ENCODE data around the gene COL15A1.

Gene COL15A1

GRCh38 chr9:98944057-98944733 lies 488 bp downstream of the COL15A1 start:
- no peak overlapping the region for H3K4me3 ChIP-seq (ENCODE audit: low read length, poor library complexity, severe bottlenecking)

GRCh38 chr9:98944734-98945074 lies 997 bp downstream of the COL15A1 start:
- Histone ChIP-seq H3K9me3 (ENCODE audit: insufficient read depth, low read depth, low read length) (no peaks in the 10 kb centered on the region), H3K27me3 (ENCODE audit: insufficient read depth, low read length, poor library complexity, severe bottlenecking) (no peaks in the 10 kb centered on the region), H3K4me1 (ENCODE audit: insufficient read depth, low read length, poor library complexity, severe bottlenecking) (no peaks in the 10 kb centered on the region), H3K79me2 (ENCODE audit: insufficient read depth, low read length) (no peaks in the 10 kb centered on the region), H2AFZ (ENCODE audit: low read length) (no peak overlapping the region), H3K9me2 (replicated peaks; ENCODE audit: low read depth, low read length) (no peaks in the 10 kb centered on the region), H3F3A (ENCODE audit: low read depth) (no peaks in the 10 kb centered on the region), H3K4me2 (ENCODE audit: low read depth, low read length, poor library complexity, severe bottlenecking) (no peak overlapping the region), H3K36me3 (ENCODE audit: insufficient read depth, low read length) (no peaks in the 10 kb centered on the region), H3K4me3 (ENCODE audit: low read length, poor library complexity, severe bottlenecking) (no peak overlapping the region), H3K9ac (ENCODE audit: low read depth, low read length, poor library complexity, severe bottlenecking) (no peak overlapping the region), H4K20me1 (ENCODE audit: insufficient read depth, low read length, poor library complexity, severe bottlenecking) (no peaks in the 10 kb centered on the region)
- no peak for TF ChIP-seq EZH2phosphoT487 (IDR thresholded peaks at IDR 0.05; ENCODE audit: borderline replicate concordance)
- TF ChIP-seq CTCF (conservative IDR thresholded peaks at IDR 0.05; ENCODE audit: low read length): no peak

More at GRCh38 chr9:98944057-98944733, 488 bp downstream of the COL15A1 start:
- Histone ChIP-seq H3K9me3 (ENCODE audit: insufficient read depth, low read depth, low read length) (no peaks in the 10 kb centered on the region), H3K36me3 (ENCODE audit: insufficient read depth, low read length) (no peaks in the 10 kb centered on the region), H4K20me1 (ENCODE audit: insufficient read depth, low read length, poor library complexity, severe bottlenecking) (no peaks in the 10 kb centered on the region), H3K9ac (ENCODE audit: low read depth, low read length, poor library complexity, severe bottlenecking) (no peak overlapping the region), H3K79me2 (ENCODE audit: insufficient read depth, low read length) (no peaks in the 10 kb centered on the region), H3F3A (ENCODE audit: low read depth) (no peaks in the 10 kb centered on the region), H3K9me2 (replicated peaks; ENCODE audit: low read depth, low read length) (no peaks in the 10 kb centered on the region), H3K4me2 (ENCODE audit: low read depth, low read length, poor library complexity, severe bottlenecking) (no peak overlapping the region), H3K4me1 (ENCODE audit: insufficient read depth, low read length, poor library complexity, severe bottlenecking) (no peaks in the 10 kb centered on the region), H3K27me3 (ENCODE audit: insufficient read depth, low read length, poor library complexity, severe bottlenecking) (no peaks in the 10 kb centered on the region), H2AFZ (ENCODE audit: low read length) (no peak overlapping the region)
- TF ChIP-seq EZH2phosphoT487 (IDR thresholded peaks at IDR 0.05; ENCODE audit: borderline replicate concordance) (no peak), CTCF (conservative IDR thresholded peaks at IDR 0.05; ENCODE audit: low read length) (no peak)

GRCh38 chr9:98949565-98949964 lies 5.9 kb downstream of the COL15A1 start:
- H3K4me3 ChIP-seq (ENCODE audit: low read length, poor library complexity, severe bottlenecking): no peak overlapping the region
- no peak overlapping the region for H2AFZ ChIP-seq (ENCODE audit: low read length)
- no peaks in the 10 kb centered on the region for H3K79me2 ChIP-seq (ENCODE audit: insufficient read depth, low read length)
- no peak overlapping the region for H3K9ac ChIP-seq (ENCODE audit: low read depth, low read length, poor library complexity, severe bottlenecking)
- no peaks in the 10 kb centered on the region for H3K27me3 ChIP-seq (ENCODE audit: insufficient read depth, low read length, poor library complexity, severe bottlenecking)
- H3F3A ChIP-seq (ENCODE audit: low read depth): no peaks in the 10 kb centered on the region
- H3K9me2 ChIP-seq (replicated peaks; ENCODE audit: low read depth, low read length): no peaks in the 10 kb centered on the region
- H3K9me3 ChIP-seq (ENCODE audit: insufficient read depth, low read depth, low read length): no peaks in the 10 kb centered on the region
- no peaks in the 10 kb centered on the region for H3K4me1 ChIP-seq (ENCODE audit: insufficient read depth, low read length, poor library complexity, severe bottlenecking)
- no peaks in the 10 kb centered on the region for H3K36me3 ChIP-seq (ENCODE audit: insufficient read depth, low read length)
- H3K4me2 ChIP-seq (ENCODE audit: low read depth, low read length, poor library complexity, severe bottlenecking): no peak overlapping the region
- TF ChIP-seq EZH2phosphoT487 (IDR thresholded peaks at IDR 0.05; ENCODE audit: borderline replicate concordance) (no peak), CTCF (conservative IDR thresholded peaks at IDR 0.05; ENCODE audit: low read length) (no peak)
- H4K20me1 ChIP-seq (ENCODE audit: insufficient read depth, low read length, poor library complexity, severe bottlenecking): no peaks in the 10 kb centered on the region
